Measurements from ENCODE around the gene FNBP1.

FNBP1 gene

GRCh38 chr9:129868872-129869486 is 174.0 kb downstream of the FNBP1 start:
- TF ChIP-seq, protein P1, sequence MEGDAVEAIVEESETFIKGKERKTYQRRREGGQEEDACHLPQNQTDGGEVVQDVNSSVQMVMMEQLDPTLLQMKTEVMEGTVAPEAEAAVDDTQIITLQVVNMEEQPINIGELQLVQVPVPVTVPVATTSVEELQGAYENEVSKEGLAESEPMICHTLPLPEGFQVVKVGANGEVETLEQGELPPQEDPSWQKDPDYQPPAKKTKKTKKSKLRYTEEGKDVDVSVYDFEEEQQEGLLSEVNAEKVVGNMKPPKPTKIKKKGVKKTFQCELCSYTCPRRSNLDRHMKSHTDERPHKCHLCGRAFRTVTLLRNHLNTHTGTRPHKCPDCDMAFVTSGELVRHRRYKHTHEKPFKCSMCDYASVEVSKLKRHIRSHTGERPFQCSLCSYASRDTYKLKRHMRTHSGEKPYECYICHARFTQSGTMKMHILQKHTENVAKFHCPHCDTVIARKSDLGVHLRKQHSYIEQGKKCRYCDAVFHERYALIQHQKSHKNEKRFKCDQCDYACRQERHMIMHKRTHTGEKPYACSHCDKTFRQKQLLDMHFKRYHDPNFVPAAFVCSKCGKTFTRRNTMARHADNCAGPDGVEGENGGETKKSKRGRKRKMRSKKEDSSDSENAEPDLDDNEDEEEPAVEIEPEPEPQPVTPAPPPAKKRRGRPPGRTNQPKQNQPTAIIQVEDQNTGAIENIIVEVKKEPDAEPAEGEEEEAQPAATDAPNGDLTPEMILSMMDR (conservative IDR thresholded peaks at IDR 0.05; ENCODE audit: low read depth, low read length): no peak
- DNase-seq (ENCODE audit: low read depth): no peak

GRCh38 chr9:129868023-129868871 is 174.7 kb downstream of the FNBP1 start:
- TF ChIP-seq, protein P1 (conservative IDR thresholded peaks at IDR 0.05; ENCODE audit: low read depth, low read length): no peak
- DNase-seq (ENCODE audit: low read depth): no peak
- H3K4me3 ChIP-seq (ENCODE audit: low read length): no peak overlapping the region

More at GRCh38 chr9:129868872-129869486, 174.0 kb downstream of the FNBP1 start:
- no peak overlapping the region for H3K4me3 ChIP-seq (ENCODE audit: low read length)

GRCh38 chr9:129867136-129868022 is 175.6 kb downstream of the FNBP1 start:
- no peak for DNase-seq (ENCODE audit: low read depth)
- H3K4me3 ChIP-seq (ENCODE audit: low read length): no peak overlapping the region
- TF ChIP-seq, protein P1 (conservative IDR thresholded peaks at IDR 0.05; ENCODE audit: low read depth, low read length): no peak

- no peak overlapping the region for H3K4me3 ChIP-seq (ENCODE audit: low read length)
- no peak for DNase-seq (ENCODE audit: low read depth)
- TF ChIP-seq, protein P1 (conservative IDR thresholded peaks at IDR 0.05; ENCODE audit: low read depth, low read length): no peak
Observed at GRCh38 chr9:129866394-129867135, 176.4 kb downstream of the FNBP1 start.

DNA sequence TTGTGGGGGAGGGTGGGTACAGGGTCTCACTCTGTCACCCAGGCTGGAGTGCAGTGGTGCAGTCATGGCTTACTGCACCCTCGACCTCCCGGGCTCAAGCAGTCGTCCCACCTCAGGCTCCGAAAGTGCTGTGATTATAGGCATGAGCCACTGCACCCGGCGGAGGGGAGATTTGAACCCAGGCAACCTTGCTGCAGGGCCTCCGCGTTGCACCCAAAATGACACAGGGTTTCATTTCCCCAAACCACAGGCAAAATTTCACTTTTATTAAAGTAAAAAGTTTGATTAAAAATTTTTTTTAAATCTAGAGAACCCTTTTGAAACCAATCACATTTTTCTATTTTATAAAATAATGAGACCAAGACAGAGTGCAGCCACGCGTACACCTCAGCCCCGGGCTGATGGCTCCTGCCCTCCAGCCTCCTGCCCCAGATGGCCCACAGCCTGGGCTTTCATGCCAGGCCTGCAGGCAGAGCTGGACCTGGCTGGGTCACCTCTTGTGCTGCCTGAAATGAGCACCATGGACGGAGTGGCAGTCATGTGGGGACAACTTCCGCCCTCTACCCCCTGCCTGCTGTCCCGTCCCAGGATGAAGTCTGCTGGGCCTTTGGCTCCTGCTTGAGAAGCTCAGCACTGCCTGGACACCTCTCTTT is 177.2 kb downstream of the FNBP1 start:
- TF ChIP-seq, protein P1 (conservative IDR thresholded peaks at IDR 0.05; ENCODE audit: low read depth, low read length): no peak
- no peak overlapping the region for H3K4me3 ChIP-seq (ENCODE audit: low read length)
- no peak for DNase-seq (ENCODE audit: low read depth)
